GM12892 (cell line): Measurements from ENCODE around the gene MXRA8.

Experiments
- POLR2A ChIP-seq: IDR thresholded peaks from 2 replicates; pipeline ENCODE4 v1.6.1; 2011; ENCODE audit warnings: low read depth, low read length, control low read depth
- POLR2AphosphoS5 ChIP-seq: IDR thresholded peaks from 2 replicates; pipeline ENCODE4 v1.6.1; 2011; ENCODE audit warnings: low read depth, low read length, control low read depth

DNA sequence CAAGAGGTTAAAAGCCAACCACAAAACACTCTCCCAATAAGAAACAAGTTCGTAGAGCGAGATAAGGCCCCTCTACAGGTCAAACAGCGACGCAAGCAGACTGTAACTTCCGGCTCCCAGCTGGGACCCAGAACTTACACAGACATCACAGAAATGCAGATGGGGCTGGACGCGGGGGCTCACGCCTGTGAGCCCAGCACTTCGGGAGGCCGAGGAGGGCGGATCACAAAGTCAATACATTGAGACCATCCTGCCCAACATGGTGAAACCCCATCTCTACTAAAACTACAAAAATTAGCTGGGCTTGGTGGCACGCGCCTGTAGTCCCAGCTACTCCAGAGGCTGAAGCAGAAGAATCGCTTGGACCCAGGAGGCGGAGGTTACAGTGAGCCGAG lies 29.7 kb upstream of the MXRA8 start:
- TF ChIP-seq POLR2AphosphoS5 (no peak), POLR2A (no peak)
